ENCODE results near the gene RP2. TPM values are rescaled to one million over a fixed set of nuclear protein-coding genes. Genes with fewer than 3 reads are reported as not detected.

Gene RP2
- total RNA-seq, 1 donor from 2014 or later, result 3.3 TPM

- H3K4me1 ChIP-seq, result peaks cover 25% of the 10 kb centered on the region
- intact Hi-C loops (cut with micrococcal nuclease), result loop anchor here (10.0 kb wide), 1 partner anchor 53 kb away; no protein-coding TSS in a partner anchor
- no peaks in the 10 kb centered on the region for H3K36me3 ChIP-seq
- no peaks in the 10 kb centered on the region for H3K9me3 ChIP-seq (replicated peaks)
- DNase-seq, result peak; percentile 80
- TF ChIP-seq, protein P1, sequence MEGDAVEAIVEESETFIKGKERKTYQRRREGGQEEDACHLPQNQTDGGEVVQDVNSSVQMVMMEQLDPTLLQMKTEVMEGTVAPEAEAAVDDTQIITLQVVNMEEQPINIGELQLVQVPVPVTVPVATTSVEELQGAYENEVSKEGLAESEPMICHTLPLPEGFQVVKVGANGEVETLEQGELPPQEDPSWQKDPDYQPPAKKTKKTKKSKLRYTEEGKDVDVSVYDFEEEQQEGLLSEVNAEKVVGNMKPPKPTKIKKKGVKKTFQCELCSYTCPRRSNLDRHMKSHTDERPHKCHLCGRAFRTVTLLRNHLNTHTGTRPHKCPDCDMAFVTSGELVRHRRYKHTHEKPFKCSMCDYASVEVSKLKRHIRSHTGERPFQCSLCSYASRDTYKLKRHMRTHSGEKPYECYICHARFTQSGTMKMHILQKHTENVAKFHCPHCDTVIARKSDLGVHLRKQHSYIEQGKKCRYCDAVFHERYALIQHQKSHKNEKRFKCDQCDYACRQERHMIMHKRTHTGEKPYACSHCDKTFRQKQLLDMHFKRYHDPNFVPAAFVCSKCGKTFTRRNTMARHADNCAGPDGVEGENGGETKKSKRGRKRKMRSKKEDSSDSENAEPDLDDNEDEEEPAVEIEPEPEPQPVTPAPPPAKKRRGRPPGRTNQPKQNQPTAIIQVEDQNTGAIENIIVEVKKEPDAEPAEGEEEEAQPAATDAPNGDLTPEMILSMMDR (IDR thresholded peaks at IDR 0.05; ENCODE audit: borderline replicate concordance), result no peak
- no peaks in the 10 kb centered on the region for H3K27me3 ChIP-seq (ENCODE audit: low read depth)
- peak within 1 kb of the TSS; percentile 88 for H3K27ac ChIP-seq (replicated peaks)
- H3K4me3 ChIP-seq, result peak within 1 kb of the TSS; percentile 80
Observed at GRCh38 chrX:46912098-46912602, 75.3 kb downstream of the RP2 start, which contains the start of gene JADE3. Gene JADE3, plus strand, starts transcription at chrX:46912421. Its CDS starts 72,474 bp downstream, at chrX:46984895.

DNA sequence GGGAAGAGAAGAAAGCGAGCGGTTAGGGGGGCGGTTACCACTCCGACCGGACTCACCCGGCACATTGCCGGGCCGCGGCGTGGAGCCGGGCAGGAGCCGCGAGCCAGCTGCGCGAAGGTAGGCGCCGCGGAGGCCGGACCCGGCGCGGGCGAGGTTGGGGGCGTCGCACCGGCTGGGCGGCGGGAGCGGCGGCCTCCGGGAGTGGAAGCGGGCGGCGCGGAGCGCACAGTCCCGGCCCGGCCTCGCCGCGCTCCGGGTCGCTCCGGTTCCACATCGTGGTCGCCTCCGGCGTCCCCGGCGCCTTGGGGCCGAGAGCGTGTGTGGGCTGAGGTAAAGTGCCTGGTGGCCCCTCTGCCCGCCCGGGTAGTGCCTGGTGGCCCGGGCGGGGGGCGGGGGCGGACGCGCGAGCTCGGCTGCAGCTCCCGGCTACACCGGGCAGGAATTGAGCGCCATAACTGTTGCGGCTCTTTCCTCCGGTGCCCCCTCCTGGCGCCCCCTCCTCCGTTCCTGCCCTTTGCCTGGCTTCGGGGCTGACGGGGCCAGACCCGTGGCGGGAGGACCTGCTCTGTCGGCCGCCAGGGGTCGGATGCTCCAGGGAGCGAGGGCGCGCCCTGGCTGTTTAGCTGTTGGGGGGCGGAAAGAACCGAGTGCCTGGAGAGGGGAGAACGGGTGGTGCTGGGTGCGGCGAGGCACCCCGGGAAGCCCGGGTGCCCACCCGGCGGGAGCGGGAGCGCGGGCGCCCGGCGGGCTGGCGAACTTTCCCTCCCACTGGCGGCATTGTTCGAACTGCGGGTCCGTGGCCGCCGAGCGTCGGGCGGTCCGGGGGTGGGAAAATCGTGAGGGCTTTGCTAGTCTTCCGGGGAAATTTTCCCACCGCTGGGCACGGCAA lies 76.0 kb downstream of the RP2 start:
- Histone ChIP-seq H3K4me3 (peak overlapping the region; percentile 80), H3K9me3 (replicated peaks) (no peaks in the 10 kb centered on the region), H3K27me3 (ENCODE audit: low read depth) (no peaks in the 10 kb centered on the region), H3K27ac (replicated peaks) (peak overlapping the region; percentile 88), H3K4me1 (peaks cover 25% of the 10 kb centered on the region), H3K36me3 (no peaks in the 10 kb centered on the region)
- intact Hi-C loops (cut with micrococcal nuclease), result loop anchor here (10.0 kb wide), 1 partner anchor 52 kb away; no protein-coding TSS in a partner anchor
- TF ChIP-seq, protein P1 (IDR thresholded peaks at IDR 0.05; ENCODE audit: borderline replicate concordance), result peak; percentile 69
- DNase-seq, result peak; percentile 25

- TF ChIP-seq, protein P1 (IDR thresholded peaks at IDR 0.05; ENCODE audit: borderline replicate concordance), result no peak
- intact Hi-C loops (cut with micrococcal nuclease), result loop anchor here (10.0 kb wide), 1 partner anchor 51 kb away; no protein-coding TSS in a partner anchor
- peak overlapping the region; percentile 80 for H3K4me3 ChIP-seq
- H3K36me3 ChIP-seq, result no peaks in the 10 kb centered on the region
- peak overlapping the region; percentile 88 for H3K27ac ChIP-seq (replicated peaks)
- no peak for DNase-seq
- H3K4me1 ChIP-seq, result peaks cover 25% of the 10 kb centered on the region
- no peaks in the 10 kb centered on the region for H3K27me3 ChIP-seq (ENCODE audit: low read depth)
- H3K9me3 ChIP-seq (replicated peaks), result no peaks in the 10 kb centered on the region
Observed at GRCh38 chrX:46913667-46914066, 76.8 kb downstream of the RP2 start.

GRCh38 chrX:46916273-46916672 lies 79.4 kb downstream of the RP2 start:
- H3K4me1 ChIP-seq, result peaks cover 25% of the 10 kb centered on the region
- no peak for DNase-seq
- H3K27me3 ChIP-seq (ENCODE audit: low read depth), result no peaks in the 10 kb centered on the region
- peaks cover 6% of the 10 kb centered on the region for H3K9me3 ChIP-seq (replicated peaks)
- H3K4me3 ChIP-seq, result no peak overlapping the region
- TF ChIP-seq, protein P1 (IDR thresholded peaks at IDR 0.05; ENCODE audit: borderline replicate concordance), result no peak
- intact Hi-C loops (cut with micrococcal nuclease), result loop anchor here (10.0 kb wide), 1 partner anchor 49 kb away; no protein-coding TSS in a partner anchor
- no peaks in the 10 kb centered on the region for H3K36me3 ChIP-seq
- no peak overlapping the region for H3K27ac ChIP-seq (replicated peaks)

DNA sequence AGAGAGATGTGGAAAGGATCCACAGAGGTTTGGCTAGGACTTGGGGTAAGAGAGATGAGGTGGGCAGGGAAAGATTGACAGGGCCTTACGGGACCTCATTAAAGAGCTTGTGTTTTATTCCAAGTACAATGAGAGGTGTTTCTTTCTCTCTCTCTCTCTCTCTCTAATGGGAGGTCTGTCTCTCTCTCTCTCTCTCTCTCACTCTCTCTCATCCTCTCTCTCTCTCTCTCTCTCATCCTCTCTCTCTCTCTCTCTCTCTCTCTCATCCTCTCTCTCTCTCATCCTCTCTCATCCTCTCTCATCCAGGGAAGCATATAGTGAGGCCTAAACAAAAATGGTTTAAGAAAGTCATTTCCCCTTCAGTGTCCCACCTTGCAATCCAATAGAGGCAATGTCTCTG lies 80.8 kb downstream of the RP2 start:
- Histone ChIP-seq H3K27ac (replicated peaks) (no peak overlapping the region), H3K4me3 (no peak overlapping the region), H3K27me3 (ENCODE audit: low read depth) (no peaks in the 10 kb centered on the region), H3K36me3 (no peaks in the 10 kb centered on the region), H3K9me3 (replicated peaks) (peaks cover 6% of the 10 kb centered on the region), H3K4me1 (peaks cover 25% of the 10 kb centered on the region)
- intact Hi-C loops (cut with micrococcal nuclease), result loop anchor here (10.0 kb wide), 1 partner anchor 47 kb away; no protein-coding TSS in a partner anchor
- no peak for DNase-seq
- TF ChIP-seq, protein P1 (IDR thresholded peaks at IDR 0.05; ENCODE audit: borderline replicate concordance), result no peak

Measured in left ventricle myocardium inferior (tissue), 1 donor.